Activated CD4-positive, alpha-beta T cell treated with anti-CD3 and anti-CD28 coated beads, Interleukin-2, Interleukin-6, amounts not matched to agents 100 ng/mL and 50 ng/mL, durations not matched to agents 16 hours and 8 hours (primary cell): ENCODE data around the gene GLB1L.
A peak's percentile ranks its signal among the peaks of the same experiment; 100 is the strongest.
"Not testable (repeated sequence)": the region's sequence is repeated elsewhere in the genome, so short reads cannot be mapped to it uniquely, and the experiment has no call there.

Experiments
- DNase-seq: peaks from one replicate; pipeline ENCODE4 v3.0.0-alpha.2; 2020

The GLB1L gene

DNA sequence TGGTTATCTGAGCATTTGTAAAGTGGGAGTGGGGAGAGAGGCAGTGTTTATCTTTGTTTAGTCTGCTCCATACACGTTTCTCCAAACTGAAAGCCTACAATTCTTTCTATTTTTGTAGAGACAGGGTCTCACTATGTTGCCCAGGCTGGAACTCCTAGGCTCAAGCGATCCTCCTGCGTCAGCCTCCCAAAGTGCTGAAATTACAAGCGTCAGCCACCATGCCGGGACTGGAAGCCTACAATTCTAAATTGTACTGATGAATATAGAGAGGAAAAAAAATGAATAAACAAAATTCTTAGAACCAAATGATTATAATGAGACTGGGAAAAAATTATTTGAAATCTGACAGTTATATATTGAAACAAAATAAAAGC lies 40.1 kb downstream of the GLB1L start:
- no peak for DNase-seq

DNA sequence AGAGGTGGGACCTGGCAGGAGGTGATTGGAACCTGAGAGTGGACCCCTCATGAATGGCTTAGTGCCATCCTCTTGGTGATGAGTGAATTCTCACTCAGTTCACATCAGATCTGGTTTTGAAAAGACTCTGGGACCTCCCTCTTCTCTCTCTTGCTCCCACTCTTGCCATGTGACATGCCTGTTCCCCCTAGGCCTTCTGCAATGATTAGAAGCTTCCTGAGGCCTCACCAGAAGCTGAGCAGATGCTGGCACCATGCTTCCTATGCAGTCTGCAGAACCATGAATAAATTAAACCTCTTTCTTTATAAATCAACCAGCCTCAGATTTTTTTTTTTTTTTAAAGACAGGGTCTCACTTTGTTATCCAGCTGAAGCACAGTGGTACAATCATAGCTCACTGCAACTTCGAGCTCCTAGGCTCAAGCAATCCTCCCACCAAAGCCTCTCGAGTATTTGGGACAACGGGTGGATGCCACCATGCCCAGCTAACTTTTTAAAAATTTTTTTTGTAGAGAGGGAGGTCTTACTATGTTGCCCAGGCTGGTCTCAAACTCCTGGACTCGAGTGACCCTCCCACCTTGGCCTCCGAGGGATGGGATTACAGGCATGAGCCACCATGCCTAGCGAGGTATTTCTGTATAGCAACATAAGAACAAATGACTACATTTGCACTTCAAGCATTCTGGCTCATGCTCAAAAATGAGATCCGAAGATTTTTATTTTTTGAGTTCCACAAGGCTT lies 40.6 kb downstream of the GLB1L start:
- no peak for DNase-seq

DNA sequence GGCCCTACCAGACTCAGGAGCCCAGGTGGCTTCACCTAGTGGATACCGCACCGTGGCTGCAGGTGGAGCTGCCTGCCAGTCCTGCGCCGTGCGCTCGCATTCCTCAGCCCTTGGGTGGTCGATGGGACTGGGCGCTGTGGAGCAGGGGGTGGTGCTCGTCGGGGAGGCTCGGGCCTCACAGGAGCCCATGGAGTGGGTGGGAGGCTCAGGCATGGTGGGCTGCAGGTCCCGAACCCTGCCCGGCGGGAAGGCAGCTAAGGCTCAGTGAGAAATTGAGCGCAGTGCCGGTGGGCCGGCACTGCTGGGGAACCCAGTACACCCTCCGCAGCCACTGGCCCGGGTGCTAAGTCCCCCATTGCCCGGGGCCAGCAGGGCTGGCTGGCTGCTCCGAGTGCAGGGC lies 43.9 kb downstream of the GLB1L start:
- DNase-seq, result not testable (repeated sequence)

- peak; percentile 25 for DNase-seq
Observed at GRCh38 chr2:219200502-219201326, 44.5 kb downstream of the GLB1L start.

GRCh38 chr2:219199470-219200211 lies 45.6 kb downstream of the GLB1L start:
- no peak for DNase-seq

GRCh38 chr2:219198974-219199373 lies 46.3 kb downstream of the GLB1L start:
- DNase-seq, result no peak

DNA sequence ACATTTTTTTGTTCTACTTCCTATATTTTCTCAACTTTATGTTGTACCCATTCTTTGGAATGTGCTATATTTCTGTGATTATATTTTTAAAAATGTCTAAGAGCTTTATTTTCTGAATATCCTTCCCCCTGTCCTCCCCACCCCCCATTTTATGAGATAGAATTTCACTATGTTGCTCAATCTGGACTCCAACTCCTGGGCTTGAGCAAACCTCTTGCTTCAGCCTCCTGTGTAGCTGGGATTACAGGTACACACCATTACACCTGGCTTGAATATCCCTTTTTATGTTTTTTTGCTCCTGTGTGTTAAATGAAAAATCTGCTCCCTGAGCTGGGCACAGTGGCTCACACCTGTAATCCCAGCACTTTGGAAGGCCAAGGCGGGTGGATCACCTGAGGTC lies 47.9 kb downstream of the GLB1L start:
- DNase-seq, result no peak

DNA sequence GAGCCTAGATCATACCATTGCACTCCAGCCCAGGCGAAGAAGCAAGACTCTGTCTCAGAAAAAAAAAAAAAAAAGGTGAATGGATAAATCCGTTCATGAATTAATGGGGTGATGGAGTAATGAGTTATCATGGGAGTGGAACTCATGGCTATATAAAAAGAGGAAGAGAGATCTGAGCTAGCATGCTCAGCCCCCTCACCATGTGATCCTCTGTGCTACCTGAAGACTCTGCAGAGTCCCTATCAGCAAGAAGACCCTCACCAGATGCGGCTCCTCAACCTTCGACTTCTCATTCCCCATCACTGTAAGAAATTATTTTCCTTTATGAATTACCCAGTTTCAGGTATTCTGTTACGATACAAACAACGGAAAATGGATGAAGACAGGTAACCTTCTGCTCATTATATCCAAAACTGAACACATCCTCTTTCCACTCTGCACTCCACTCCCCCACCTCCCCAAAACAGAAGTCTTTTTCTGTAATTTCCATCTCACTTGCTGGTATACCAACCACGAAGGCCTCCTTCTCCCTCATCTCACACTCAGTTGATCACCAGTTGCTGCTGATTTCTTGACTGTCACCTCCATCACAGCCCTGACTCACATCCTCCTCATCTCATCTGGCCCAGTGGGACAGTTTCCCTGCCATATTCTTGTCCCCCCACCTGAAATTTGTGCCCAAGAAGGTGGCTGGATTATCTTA lies 58.3 kb downstream of the GLB1L start:
- DNase-seq, result peak; percentile 28
